GM12891 (cell line): ENCODE data around the gene CARM1.
"Not testable (repeated sequence)": the region's sequence is repeated elsewhere in the genome, so short reads cannot be mapped to it uniquely, and the experiment has no call there.

Source experiments
- PAX5 ChIP-seq: IDR thresholded peaks from 2 replicates; pipeline ENCODE4 v1.6.1; 2011; ENCODE audit warnings: low read length, moderate library complexity, mild to moderate bottlenecking; ENCODE audit not compliant: insufficient read depth, severe bottlenecking
- POLR2A ChIP-seq: IDR thresholded peaks from 2 replicates; pipeline ENCODE4 v1.6.1; 2011; ENCODE audit warnings: low read depth, low read length, control low read depth
- POLR2AphosphoS5 ChIP-seq: IDR thresholded peaks from 2 replicates; pipeline ENCODE4 v1.6.1; 2011; ENCODE audit warnings: low read depth, low read length, control low read depth
- SPI1 ChIP-seq: IDR thresholded peaks from 2 replicates; pipeline ENCODE4 v1.6.1; 2011; ENCODE audit warnings: low read depth, low read length, control low read depth
- TAF1 ChIP-seq: IDR thresholded peaks from 2 replicates; pipeline ENCODE4 v1.6.1; 2011; ENCODE audit warnings: low read depth, low read length, control low read depth

DNA sequence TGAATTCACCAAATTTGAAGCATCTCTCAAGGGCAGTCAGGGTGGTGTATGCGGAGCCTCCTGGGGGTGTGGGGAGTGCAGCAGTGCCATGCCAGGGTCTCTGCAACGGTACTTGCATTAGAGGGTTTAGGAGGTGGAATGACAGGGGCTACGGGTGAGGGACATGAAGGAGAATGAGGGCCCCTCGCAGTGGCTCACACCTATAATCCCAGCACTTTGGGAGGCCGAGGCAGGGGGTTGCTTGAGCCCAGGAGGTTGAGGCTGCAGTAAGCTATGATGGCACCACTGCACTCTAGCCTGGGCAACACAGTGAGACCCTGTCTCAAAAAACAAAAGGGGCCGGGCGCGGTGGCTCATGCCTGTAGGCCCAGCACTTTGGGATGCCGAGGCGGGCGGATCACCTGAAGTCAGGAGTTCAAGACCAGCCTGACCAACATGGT is 1.5 kb upstream of the CARM1 start:
- not testable (repeated sequence) for TF ChIP-seq POLR2AphosphoS5, TAF1, POLR2A, PAX5, SPI1
